ENCODE measurements around the gene PSMD13.

The PSMD13 gene

GRCh38 chr11:210803-211180, 26.0 kb upstream of the PSMD13 start:
- TF ChIP-seq CTCF (IDR thresholded peaks at IDR 0.05): no peak
- H3K4me3 ChIP-seq (ENCODE audit: low read depth in 1 of 2, low read length in 1 of 2): no peak overlapping the region
- H3K9me3 ChIP-seq: no peaks in the 10 kb centered on the region
- H3K36me3 ChIP-seq: peaks cover 66% of the 10 kb centered on the region
- peaks cover 28 to 35% of the 10 kb centered on the region in 2 experiments for H3K4me1 ChIP-seq (ENCODE audit: control insufficient read depth in 1 of 2, insufficient read depth in 1 of 2, low read depth in 1 of 2, low read length in 1 of 2)
- H3K27me3 ChIP-seq: no peaks in the 10 kb centered on the region
- H3K27ac ChIP-seq: no peak overlapping the region

GRCh38 chr11:211295-211694, 25.5 kb upstream of the PSMD13 start:
- H3K4me1 ChIP-seq (ENCODE audit: control insufficient read depth in 1 of 2, insufficient read depth in 1 of 2, low read depth in 1 of 2, low read length in 1 of 2): peaks cover 23 to 29% of the 10 kb centered on the region in 2 experiments
- TF ChIP-seq CTCF (IDR thresholded peaks at IDR 0.05): no peak
- H3K36me3 ChIP-seq: peaks cover 71% of the 10 kb centered on the region
- H3K9me3 ChIP-seq: no peaks in the 10 kb centered on the region
- no peak overlapping the region for H3K4me3 ChIP-seq (ENCODE audit: low read depth in 1 of 2, low read length in 1 of 2)
- H3K27me3 ChIP-seq: no peaks in the 10 kb centered on the region
- H3K27ac ChIP-seq: no peak overlapping the region

- peaks cover 76% of the 10 kb centered on the region for H3K36me3 ChIP-seq
- no peaks in the 10 kb centered on the region for H3K9me3 ChIP-seq
- H3K4me3 ChIP-seq (ENCODE audit: low read depth in 1 of 2, low read length in 1 of 2): no peak overlapping the region
- TF ChIP-seq CTCF (IDR thresholded peaks at IDR 0.05): no peak
- no peak overlapping the region for H3K27ac ChIP-seq
- no peaks in the 10 kb centered on the region for H3K27me3 ChIP-seq
- peaks cover 19 to 25% of the 10 kb centered on the region in 2 experiments for H3K4me1 ChIP-seq (ENCODE audit: control insufficient read depth in 1 of 2, insufficient read depth in 1 of 2, low read depth in 1 of 2, low read length in 1 of 2)
Measured at GRCh38 chr11:211741-212140, 25.0 kb upstream of the PSMD13 start.

- TF ChIP-seq CTCF (IDR thresholded peaks at IDR 0.05): no peak
- H3K4me1 ChIP-seq (ENCODE audit: control insufficient read depth in 1 of 2, insufficient read depth in 1 of 2, low read depth in 1 of 2, low read length in 1 of 2): peaks cover 17 to 23% of the 10 kb centered on the region in 2 experiments
- no peaks in the 10 kb centered on the region for H3K27me3 ChIP-seq
- H3K27ac ChIP-seq: no peak overlapping the region
- no peaks in the 10 kb centered on the region for H3K9me3 ChIP-seq
- no peak overlapping the region for H3K4me3 ChIP-seq (ENCODE audit: low read depth in 1 of 2, low read length in 1 of 2)
- H3K36me3 ChIP-seq: peaks cover 77% of the 10 kb centered on the region
Measured at GRCh38 chr11:212150-213100, 24.4 kb upstream of the PSMD13 start.

- Histone ChIP-seq H3K4me1 (ENCODE audit: control insufficient read depth in 1 of 2, insufficient read depth in 1 of 2, low read depth in 1 of 2, low read length in 1 of 2) (peaks cover 17% of the 10 kb centered on the region in 2 experiments), H3K27ac (no peak overlapping the region), H3K36me3 (peaks cover 77% of the 10 kb centered on the region), H3K4me3 (ENCODE audit: low read depth in 1 of 2, low read length in 1 of 2) (no peak overlapping the region), H3K27me3 (no peaks in the 10 kb centered on the region), H3K9me3 (no peaks in the 10 kb centered on the region)
- no peak for TF ChIP-seq CTCF (IDR thresholded peaks at IDR 0.05)
Measured at GRCh38 chr11:213111-213510, 23.7 kb upstream of the PSMD13 start.
